ENCODE data around the gene GNL1.

- TF ChIP-seq NR2C2 (IDR thresholded peaks at IDR 0.05; ENCODE audit: borderline replicate concordance, control insufficient read depth, insufficient read length, low read depth) (no peak), ZZZ3 (IDR thresholded peaks at IDR 0.05; ENCODE audit: control insufficient read depth, insufficient read length, low read depth) (no peak), POLR2A (IDR thresholded peaks at IDR 0.05; ENCODE audit: low read depth, low read length) (no peak), HDAC2 (IDR thresholded peaks at IDR 0.05) (no peak), MEF2B (IDR thresholded peaks at IDR 0.05; ENCODE audit: partially characterized antibody, poor library complexity, severe bottlenecking) (no peak), ZNF207 (IDR thresholded peaks at IDR 0.05; ENCODE audit: borderline replicate concordance) (no peak), ATF2 (IDR thresholded peaks at IDR 0.05; ENCODE audit: low read length) (no peak)
- TF ChIP-seq, protein P1, sequence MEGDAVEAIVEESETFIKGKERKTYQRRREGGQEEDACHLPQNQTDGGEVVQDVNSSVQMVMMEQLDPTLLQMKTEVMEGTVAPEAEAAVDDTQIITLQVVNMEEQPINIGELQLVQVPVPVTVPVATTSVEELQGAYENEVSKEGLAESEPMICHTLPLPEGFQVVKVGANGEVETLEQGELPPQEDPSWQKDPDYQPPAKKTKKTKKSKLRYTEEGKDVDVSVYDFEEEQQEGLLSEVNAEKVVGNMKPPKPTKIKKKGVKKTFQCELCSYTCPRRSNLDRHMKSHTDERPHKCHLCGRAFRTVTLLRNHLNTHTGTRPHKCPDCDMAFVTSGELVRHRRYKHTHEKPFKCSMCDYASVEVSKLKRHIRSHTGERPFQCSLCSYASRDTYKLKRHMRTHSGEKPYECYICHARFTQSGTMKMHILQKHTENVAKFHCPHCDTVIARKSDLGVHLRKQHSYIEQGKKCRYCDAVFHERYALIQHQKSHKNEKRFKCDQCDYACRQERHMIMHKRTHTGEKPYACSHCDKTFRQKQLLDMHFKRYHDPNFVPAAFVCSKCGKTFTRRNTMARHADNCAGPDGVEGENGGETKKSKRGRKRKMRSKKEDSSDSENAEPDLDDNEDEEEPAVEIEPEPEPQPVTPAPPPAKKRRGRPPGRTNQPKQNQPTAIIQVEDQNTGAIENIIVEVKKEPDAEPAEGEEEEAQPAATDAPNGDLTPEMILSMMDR (IDR thresholded peaks at IDR 0.05 in 2 of 3, conservative IDR thresholded peaks at IDR 0.05 in 1 of 3; ENCODE audit: control insufficient read depth in 2 of 3, extremely low read depth in 1 of 3, insufficient read depth in 1 of 3, low read depth in 3 of 3, low read length in 3 of 3): no peak
Observed at GRCh38 chr6:30497714-30498113, 58.6 kb downstream of the GNL1 start.

Data from GM12878 (cell line).